Measurements from ENCODE around the gene ARHGAP4. TPM values are rescaled to one million over a fixed set of nuclear protein-coding genes. Genes with fewer than 3 reads are reported as not detected.

ARHGAP4 gene
- total and polyA plus RNA-seq, 8 donors = 21.9 to 96.2 (median 26.3) TPM

DNA sequence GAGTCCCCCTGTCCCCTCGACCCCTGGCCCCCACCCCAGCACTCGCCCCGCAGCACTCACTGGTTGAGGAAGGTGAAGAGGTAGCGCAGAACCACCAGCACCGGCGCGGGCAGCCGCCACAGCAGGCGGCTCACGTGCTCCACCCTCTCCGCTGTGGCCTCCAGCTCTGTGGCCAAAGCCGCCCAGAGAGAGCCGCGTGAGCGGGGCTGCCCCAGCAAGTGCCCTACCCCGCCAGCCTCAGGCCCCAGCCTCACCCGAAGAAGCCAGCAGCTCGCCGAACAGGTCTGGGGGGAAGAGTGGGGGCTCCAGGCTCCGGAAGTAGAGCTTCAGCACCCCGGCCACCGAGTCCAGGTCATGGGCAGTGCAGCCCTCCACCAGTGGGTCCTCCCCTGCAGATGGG is 15.6 kb downstream of the ARHGAP4 start:
- Histone ChIP-seq H3K4me3 (no peak overlapping the region), H3K27me3 (no peaks in the 10 kb centered on the region), H3K9me3 (no peaks in the 10 kb centered on the region), H3K27ac (no peak overlapping the region), H3K4me1 (no peaks in the 10 kb centered on the region), H3K36me3 (peaks cover 0 to 68% of the 10 kb centered on the region in 2 donors)
- ATAC-seq (no peak), DNase-seq (peak in 1 of 4 donors; percentile 45)
- intact Hi-C loops (cut with DNase I) = no loop called here
- TF ChIP-seq, protein P1, sequence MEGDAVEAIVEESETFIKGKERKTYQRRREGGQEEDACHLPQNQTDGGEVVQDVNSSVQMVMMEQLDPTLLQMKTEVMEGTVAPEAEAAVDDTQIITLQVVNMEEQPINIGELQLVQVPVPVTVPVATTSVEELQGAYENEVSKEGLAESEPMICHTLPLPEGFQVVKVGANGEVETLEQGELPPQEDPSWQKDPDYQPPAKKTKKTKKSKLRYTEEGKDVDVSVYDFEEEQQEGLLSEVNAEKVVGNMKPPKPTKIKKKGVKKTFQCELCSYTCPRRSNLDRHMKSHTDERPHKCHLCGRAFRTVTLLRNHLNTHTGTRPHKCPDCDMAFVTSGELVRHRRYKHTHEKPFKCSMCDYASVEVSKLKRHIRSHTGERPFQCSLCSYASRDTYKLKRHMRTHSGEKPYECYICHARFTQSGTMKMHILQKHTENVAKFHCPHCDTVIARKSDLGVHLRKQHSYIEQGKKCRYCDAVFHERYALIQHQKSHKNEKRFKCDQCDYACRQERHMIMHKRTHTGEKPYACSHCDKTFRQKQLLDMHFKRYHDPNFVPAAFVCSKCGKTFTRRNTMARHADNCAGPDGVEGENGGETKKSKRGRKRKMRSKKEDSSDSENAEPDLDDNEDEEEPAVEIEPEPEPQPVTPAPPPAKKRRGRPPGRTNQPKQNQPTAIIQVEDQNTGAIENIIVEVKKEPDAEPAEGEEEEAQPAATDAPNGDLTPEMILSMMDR (IDR thresholded peaks at IDR 0.05) = no peak

DNA sequence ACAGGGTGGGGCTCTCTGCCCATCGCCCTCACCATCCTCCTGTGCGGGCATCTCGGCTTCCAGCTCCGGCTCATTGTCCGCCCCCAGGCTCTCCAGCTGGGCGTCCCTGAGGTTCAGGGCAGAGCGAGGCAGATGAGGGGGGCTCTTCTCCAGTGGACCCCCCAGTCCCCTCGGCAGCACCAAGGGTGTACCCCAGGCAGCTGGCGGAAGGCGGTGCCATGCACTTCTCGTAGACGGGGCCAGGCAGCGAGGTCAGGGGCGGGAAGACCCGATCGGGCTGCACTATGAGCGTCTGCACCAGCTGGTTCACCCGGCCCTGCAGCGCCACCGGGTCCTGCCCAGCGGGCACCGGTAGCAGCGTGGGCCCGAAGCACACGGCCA is 16.1 kb downstream of the ARHGAP4 start:
- Histone ChIP-seq H3K4me3 (no peak overlapping the region), H3K27me3 (no peaks in the 10 kb centered on the region), H3K4me1 (peaks cover 0 to 2% of the 10 kb centered on the region in 2 donors), H3K9me3 (no peaks in the 10 kb centered on the region), H3K36me3 (peaks cover 0 to 68% of the 10 kb centered on the region in 2 donors), H3K27ac (no peak overlapping the region)
- intact Hi-C loops (cut with DNase I) = no loop called here
- no peak for ATAC-seq
- TF ChIP-seq, protein P1 (IDR thresholded peaks at IDR 0.05) = no peak
- DNase-seq = peak in 1 of 4 donors; percentile 31

DNA sequence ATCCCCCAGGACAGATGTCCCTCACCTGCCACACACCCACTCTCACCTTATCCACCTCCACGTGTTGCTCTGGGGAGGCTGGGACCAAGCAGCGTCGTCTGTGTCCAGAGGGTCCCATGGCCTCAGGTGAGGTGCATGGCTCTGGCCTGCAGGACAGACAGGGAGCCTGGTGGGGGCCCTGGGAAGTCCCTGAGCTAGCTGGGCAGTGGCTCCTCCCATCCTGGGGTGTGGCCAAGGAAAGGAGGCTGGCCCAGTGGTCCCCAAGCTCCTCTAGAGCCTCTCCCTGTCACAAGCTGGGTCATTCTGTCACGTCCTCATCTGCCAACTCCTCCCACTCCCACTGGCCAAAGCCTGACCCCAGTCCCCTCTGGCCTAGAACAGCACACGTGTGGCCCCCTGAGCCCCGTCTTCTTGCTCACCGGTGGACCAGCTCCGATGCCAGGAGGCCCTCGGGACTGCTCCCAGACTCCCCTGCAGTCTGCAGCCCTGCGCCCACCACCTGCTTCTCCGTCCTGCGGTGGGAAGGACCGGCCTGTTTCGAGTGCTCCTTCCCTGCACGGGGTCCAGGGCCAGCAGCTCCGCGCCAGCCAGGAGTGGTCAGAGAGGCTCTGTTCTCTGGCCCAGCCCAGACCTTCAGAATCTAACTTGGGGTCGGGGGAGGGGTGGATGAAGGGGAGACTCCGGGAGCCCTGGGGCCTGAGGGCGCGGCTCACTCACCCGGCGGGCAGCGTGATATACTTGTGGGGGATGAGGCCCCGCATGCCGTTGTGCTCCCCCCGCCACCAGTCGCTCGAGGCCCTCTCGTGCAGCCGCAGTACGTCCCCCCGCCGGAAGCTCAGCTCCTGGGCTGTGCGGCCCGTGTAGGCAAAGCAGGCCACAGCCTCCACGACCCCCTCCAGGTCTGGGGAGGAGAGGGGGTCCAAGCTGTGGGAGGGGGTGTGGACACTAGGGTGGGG is 16.8 kb downstream of the ARHGAP4 start:
- no peaks in the 10 kb centered on the region for H3K27me3 ChIP-seq
- DNase-seq (peak in 1 of 4 donors; percentile 44), ATAC-seq (no peak)
- H3K36me3 ChIP-seq = peaks cover 0 to 64% of the 10 kb centered on the region in 2 donors
- TF ChIP-seq, protein P1 (IDR thresholded peaks at IDR 0.05) = no peak
- no peak overlapping the region for H3K27ac ChIP-seq
- intact Hi-C loops (cut with DNase I) = no loop called here
- no peak overlapping the region for H3K4me3 ChIP-seq
- peaks cover 0 to 9% of the 10 kb centered on the region in 2 donors for H3K4me1 ChIP-seq
- H3K9me3 ChIP-seq = no peaks in the 10 kb centered on the region

DNA sequence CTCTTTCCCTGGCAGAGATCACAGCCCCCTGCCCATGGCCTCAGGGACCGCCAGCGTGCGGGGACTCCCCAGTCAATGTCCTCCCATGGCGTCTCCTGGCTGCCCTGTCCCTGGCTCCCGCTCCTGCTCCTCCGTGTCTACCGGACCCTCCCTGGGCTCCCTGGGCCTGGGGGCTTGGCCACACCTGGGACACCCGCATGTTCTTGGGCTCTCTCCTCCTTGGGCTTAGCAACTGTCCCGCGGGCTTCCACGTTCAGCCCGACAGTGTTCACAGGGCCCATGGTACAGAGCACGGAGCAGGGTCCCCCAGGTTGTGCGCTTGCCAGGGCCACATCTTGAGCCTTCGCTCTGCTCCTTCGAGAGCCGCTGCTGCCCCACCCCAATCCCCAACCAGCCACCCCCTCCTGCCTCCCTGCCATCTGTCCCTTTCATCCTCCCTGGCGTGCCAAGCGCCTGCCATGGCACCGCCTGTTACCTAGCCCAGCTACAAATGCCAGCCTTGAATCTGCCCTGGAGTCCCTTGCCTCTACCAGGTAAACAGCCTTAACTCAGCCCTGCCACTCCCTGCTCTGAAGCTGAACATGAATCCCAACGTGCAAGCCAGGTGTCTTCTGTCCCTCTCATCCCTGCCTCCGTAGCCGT is 17.7 kb downstream of the ARHGAP4 start:
- peaks cover 0 to 55% of the 10 kb centered on the region in 2 donors for H3K36me3 ChIP-seq
- H3K4me1 ChIP-seq = peaks cover 0 to 14% of the 10 kb centered on the region in 2 donors
- H3K27ac ChIP-seq = no peak overlapping the region
- intact Hi-C loops (cut with DNase I) = no loop called here
- DNase-seq = no peak
- H3K4me3 ChIP-seq = no peak overlapping the region
- H3K9me3 ChIP-seq = no peaks in the 10 kb centered on the region
- no peaks in the 10 kb centered on the region for H3K27me3 ChIP-seq
- TF ChIP-seq, protein P1 (IDR thresholded peaks at IDR 0.05) = no peak
- ATAC-seq = no peak

DNA sequence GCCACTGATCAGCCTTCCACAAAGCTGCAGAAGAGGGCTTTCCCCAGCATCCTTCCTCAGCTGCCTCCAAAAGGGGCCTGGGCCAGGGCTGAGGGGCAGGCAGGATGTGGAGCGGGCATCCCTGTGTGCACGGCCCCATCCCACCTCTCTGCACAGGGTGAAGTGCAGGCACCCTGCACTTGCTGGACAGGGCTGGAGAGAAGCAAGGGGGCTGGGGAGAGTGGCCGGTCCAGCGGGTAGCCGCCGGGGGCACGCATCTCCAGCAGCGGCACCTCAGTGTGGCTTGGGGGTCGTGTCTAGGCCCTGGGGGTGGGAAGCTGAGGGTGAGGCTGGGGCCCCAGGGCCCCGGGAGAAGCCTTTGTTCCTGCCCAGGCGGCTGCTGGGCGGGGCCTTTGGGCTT is 18.6 kb downstream of the ARHGAP4 start:
- Histone ChIP-seq H3K9me3 (no peaks in the 10 kb centered on the region), H3K27me3 (no peaks in the 10 kb centered on the region), H3K27ac (no peak overlapping the region), H3K4me3 (no peak overlapping the region), H3K4me1 (peaks cover 0 to 18% of the 10 kb centered on the region in 2 donors), H3K36me3 (peaks cover 0 to 46% of the 10 kb centered on the region in 2 donors)
- intact Hi-C loops (cut with DNase I) = no loop called here
- peak in 1 of 4 donors; percentile 23 for DNase-seq
- ATAC-seq = no peak
- TF ChIP-seq, protein P1 (IDR thresholded peaks at IDR 0.05) = no peak

Data from left lung (tissue), 10 donors.